Activated T-cell treated with anti-CD3 and anti-CD28 coated beads, Interleukin-2, amount 50 U/mL, for 48 hours (primary cell): ENCODE measurements around the gene ANLN.
A peak's percentile ranks its signal among the peaks of the same experiment; 100 is the strongest.
"Not testable (repeated sequence)": the region's sequence is repeated elsewhere in the genome, so short reads cannot be mapped to it uniquely, and the experiment has no call there.

ENCODE experiments used
- DNase-seq, 2 experiments: peaks; one replicate each; pipeline ENCODE4 v3.0.0-alpha.2; 2020

Gene ANLN

GRCh38 chr7:36381056-36381455, 8.6 kb upstream of the ANLN start:
- DNase-seq = no peak

DNA sequence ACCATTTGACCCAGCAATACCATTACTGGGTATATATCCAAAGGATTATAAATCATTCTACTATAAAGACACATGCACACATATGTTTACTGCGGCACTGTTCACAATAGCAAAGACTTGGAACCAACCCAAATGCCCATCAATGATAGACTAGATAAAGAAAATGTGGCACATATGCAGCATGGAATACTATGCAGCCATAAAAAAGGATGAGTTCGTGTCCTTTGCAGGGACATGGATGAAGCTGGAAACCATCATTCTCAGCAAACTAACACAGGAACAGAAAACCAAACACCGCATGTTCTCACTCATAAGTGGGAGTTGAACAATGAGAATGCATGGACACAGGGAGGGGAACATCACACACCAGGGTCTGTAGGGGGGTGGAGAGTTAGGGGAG, 6.4 kb upstream of the ANLN start:
- not testable (repeated sequence) for DNase-seq

DNA sequence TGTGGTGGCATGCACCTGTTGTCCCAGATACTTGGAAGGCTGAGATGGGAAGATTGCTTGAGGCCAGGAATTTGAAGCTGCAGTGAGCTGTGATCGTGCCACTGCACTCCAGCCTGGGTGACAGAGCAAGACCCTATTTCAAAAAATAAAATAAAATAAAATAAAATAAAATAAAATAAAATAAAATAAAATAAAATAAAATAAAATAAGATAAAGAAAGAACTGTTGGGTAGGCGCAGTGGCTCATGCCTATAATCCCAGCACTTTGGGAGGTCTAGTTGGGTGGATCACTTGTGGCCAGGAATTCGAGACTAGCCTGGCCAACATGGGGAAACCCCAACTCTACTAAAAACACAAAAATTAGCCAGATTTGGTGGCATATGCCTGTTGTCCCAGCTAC, 4.0 kb upstream of the ANLN start:
- DNase-seq = not testable (repeated sequence)

GRCh38 chr7:36387435-36388231, 2.0 kb upstream of the ANLN start:
- no peak for DNase-seq

DNA sequence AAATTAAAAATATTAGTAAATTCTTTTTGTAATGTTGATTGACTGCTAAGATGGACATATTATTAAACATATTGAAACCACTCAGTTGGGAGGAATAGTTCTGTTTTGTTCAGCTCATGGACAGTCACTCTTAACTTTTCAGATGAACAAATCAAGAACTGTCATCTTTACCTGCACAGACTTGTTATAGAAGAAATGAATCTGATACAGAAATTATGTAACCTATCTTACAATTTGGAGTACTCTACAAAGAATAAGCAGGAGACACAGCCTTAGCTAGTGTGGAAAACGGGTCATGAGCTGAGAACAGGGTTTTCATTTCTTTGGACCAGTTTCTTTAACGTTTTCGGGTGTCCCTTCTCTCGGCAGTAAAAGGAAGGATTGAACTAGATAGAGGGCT, 1.2 kb upstream of the ANLN start:
- DNase-seq = no peak

DNA sequence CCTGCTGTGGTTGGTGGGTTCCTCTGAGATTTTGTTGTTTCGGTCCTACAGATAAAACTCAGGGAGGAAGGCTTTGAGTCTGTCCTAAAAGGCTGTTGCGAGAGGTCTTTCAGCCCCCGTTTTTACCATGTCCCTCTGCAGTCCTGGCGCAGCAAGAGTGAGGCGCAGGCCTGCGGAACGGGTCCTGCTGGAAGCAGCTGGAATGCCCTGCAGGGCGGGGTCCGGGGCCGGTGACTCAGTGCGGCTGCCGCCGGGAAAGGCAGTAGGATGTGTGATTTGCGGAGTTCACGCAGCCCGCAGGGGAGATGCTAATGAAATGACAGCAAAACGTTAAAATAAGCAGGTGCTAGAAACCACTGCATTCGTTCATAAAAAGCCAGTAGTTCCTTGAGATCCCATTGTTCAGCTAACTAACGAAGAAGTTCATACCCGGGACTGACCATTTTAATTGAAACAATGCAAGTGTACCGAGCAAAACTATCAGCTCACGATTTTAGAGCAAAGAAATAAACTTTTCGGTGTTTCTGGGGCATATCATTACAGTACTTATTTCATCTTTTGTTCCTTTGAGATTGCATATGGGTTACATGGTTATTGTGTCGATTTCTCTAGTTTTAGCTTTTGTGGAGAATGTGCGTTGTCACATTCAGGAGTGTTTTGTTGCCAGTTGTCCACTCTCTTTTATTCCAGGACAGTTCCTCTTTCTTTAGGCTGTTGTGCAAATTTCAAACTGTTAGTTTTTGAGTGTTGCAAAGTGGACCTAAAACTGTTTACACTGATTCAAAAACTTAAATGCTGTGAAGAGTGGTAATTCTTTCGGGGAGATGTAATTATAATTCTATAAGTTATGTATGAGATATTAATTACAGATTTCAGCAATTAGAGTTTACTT, 783 bp downstream of the ANLN start:
- peak; percentile 80 to 84 for DNase-seq

DNA sequence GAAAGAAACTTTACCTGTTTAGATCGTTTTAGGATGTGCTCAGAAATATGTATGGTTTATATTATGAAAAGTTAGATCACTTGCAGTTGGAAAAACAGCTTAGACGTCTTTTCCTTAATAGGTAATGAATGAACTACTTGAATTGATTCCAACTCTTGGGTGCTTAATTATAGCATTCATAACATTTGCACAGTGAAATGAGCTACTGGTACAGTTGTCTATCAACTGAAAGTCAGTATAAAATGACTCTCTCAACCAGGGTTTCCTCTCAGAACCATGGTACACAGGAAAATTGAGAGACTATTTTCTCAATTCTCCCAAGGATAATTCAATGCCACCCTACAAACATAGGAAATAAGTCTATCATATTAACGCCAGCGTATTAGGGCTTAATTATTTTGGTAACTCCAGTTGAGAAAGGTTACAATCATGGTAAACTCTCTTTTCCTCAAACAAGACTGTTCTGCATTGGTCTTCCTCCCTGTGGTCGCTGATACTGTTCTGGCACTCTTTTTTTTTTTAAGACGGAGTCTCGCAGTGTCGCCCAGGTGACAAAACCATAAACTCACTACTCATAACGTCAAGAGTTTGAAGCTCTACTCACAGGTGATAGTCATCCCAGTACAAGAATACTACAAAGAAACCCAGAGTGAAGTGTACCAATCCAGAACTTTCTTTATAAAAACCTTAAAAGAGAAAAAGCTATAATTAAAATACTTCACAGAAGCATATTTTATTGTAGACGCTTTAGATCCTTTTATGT, 2.0 kb downstream of the ANLN start:
- no peak for DNase-seq

- DNase-seq = no peak
Observed at GRCh38 chr7:36393826-36394225, 4.2 kb downstream of the ANLN start.

- DNase-seq = no peak
Observed at GRCh38 chr7:36395171-36395894, 5.7 kb downstream of the ANLN start.

GRCh38 chr7:36396150-36396549, 6.5 kb downstream of the ANLN start:
- no peak for DNase-seq

- DNase-seq = no peak
Observed at GRCh38 chr7:36400036-36400435, 10.4 kb downstream of the ANLN start.

DNA sequence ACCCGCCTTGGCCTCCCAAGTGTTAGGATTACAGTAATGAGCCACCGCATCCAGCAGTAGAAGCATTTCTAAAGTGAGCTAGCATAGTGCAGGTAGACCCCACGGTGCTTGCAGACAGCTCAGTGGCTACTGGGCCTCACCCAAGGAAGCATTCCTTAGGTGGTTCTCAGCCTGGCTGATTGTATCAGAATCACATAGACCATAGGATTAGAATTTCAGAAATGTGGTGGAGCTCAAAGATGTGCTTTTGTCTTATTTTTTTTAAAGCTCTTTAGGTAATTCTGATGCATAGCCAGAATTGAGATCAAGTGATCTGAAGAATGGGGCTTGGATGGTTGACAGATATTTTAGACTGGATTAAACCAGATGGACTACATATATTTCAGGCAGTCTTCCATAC, 10.9 kb downstream of the ANLN start:
- DNase-seq = no peak

DNA sequence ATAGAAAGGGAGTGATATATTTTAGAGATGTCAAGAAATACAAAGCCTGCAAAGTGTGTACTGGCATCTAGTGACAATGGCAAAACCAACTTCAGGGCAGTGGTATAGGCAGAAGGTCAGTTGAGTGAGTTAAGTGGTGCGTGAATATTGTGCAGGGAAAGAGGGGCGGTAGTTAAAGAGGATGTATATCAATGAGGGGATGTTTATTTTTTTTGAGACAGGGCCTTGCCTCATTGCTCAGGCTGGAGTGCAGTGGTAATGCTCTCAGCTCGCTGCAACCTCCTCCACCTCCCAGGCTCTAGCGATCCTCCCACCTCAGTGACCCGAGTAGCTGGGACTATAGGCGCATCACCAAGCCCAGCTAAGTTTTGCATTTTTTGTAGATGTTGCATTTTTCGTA, 13.8 kb downstream of the ANLN start:
- DNase-seq = no peak

GRCh38 chr7:36404639-36405408, 15.2 kb downstream of the ANLN start:
- DNase-seq = no peak

- DNase-seq = no peak
Observed at GRCh38 chr7:36405409-36405803, 15.7 kb downstream of the ANLN start.

- DNase-seq = no peak
Observed at GRCh38 chr7:36406156-36406555, 16.5 kb downstream of the ANLN start.

GRCh38 chr7:36407636-36408550, 18.2 kb downstream of the ANLN start:
- DNase-seq = no peak

- DNase-seq = no peak
Observed at GRCh38 chr7:36408589-36408988, 18.9 kb downstream of the ANLN start.

DNA sequence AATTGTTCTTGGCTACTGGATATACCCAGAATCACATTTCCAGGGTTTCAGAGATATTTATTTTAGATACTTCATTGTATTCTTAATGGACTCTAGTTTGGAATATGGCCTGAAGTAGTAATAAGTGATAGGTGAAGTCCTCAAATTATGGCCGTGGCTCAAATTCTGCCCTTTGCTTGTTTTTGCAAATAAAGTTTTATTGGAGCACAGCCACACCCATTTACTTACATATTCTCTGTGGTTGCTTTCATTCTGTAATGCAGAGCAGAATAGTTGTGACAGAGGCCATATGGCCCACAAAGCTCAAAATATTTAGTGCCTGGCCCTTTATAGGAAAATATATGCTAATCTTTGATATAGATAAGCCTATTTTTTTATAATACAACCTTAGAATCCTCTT, 19.5 kb downstream of the ANLN start:
- no peak for DNase-seq

GRCh38 chr7:36415144-36415543, 25.5 kb downstream of the ANLN start:
- no peak for DNase-seq

DNA sequence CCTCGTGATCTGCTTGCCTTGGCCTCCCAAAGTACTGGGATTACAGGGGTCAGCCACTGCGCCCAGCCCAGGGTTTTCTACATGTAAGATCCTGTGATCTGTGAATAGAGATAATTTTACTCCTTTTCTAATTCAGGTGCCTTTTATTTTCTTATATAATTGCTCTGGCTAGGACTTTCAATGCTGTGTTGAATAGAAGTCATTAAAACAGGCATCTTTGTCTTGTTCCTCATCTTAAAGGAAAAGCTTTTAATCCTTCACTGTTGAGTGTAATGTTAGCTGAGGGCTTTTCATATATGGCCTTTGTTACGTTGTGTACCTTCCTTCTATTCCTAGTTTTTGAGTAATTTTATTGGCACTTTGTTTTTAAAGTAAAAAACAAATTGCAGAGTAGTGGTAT, 26.6 kb downstream of the ANLN start:
- no peak for DNase-seq
